ENCODE measurements around the gene CYP24A1. TPM values are rescaled to one million over a fixed set of nuclear protein-coding genes. Genes with fewer than 3 reads are reported as not detected.

CYP24A1 gene
- total and polyA plus RNA-seq, 2 of the 13 experiments (the other 11 are each of a cell fraction or from before 2014, with no cell fraction given): 9.4 to 32.7 TPM

DNA sequence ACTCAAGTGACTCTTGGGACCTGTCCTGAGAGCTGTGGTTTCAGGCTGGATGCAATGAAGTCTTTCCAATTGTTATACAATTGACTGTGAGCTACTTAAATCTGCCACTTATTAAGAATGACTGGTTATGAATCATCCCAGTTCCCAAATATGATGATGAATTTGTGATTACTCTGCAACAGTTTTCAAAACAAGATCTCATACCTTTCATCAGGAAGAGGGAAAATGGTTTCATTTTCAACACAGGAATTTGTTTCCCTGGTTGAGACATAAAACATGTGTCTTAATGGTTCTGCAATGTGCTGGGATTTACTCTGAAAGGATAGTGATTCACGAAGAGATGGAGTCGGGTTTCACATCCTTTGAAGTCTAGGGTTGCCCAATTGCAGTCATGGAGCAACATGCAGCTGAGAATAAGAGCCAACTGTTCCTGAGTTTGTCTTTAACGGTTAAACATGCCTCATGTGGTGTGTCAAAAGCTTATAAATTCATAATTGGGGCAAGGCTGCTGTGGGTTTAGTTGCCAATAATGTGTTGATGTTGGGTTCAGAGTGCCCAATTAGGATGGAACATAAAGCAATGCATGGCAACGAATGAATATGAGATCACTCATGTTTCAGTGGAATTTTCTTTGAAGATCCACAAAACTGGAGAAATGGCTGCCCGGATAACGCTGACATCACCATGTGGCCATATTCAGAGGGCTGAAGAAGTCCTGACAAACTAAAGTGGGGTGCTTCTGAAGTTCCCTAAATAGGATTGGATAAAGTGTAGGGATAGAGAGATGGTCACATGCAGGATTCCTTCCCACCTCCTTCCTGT is 41.0 kb downstream of the CYP24A1 start (continued):
- TF ChIP-seq, protein P1, sequence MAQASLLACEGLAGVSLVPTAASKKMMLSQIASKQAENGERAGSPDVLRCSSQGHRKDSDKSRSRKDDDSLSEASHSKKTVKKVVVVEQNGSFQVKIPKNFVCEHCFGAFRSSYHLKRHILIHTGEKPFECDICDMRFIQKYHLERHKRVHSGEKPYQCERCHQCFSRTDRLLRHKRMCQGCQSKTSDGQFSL (CRISPR knock-in tag; IDR thresholded peaks at IDR 0.05): no peak
- no peak for TF ChIP-seq ATRX (CRISPR knock-in tag; IDR thresholded peaks at IDR 0.05; ENCODE audit: borderline replicate concordance)
- TF ChIP-seq, protein P2, sequence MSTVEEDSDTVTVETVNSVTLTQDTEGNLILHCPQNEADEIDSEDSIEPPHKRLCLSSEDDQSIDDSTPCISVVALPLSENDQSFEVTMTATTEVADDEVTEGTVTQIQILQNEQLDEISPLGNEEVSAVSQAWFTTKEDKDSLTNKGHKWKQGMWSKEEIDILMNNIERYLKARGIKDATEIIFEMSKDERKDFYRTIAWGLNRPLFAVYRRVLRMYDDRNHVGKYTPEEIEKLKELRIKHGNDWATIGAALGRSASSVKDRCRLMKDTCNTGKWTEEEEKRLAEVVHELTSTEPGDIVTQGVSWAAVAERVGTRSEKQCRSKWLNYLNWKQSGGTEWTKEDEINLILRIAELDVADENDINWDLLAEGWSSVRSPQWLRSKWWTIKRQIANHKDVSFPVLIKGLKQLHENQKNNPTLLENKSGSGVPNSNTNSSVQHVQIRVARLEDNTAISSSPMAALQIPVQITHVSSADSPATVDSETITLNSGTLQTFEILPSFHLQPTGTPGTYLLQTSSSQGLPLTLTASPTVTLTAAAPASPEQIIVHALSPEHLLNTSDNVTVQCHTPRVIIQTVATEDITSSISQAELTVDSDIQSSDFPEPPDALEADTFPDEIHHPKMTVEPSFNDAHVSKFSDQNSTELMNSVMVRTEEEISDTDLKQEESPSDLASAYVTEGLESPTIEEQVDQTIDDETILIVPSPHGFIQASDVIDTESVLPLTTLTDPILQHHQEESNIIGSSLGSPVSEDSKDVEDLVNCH (CRISPR knock-in tag; IDR thresholded peaks at IDR 0.05): no peak
- no peak for TF ChIP-seq ZNF660 (CRISPR knock-in tag; IDR thresholded peaks at IDR 0.05; ENCODE audit: borderline replicate concordance, low read depth)
- TF ChIP-seq FOXC1 (CRISPR knock-in tag; IDR thresholded peaks at IDR 0.05; ENCODE audit: borderline replicate concordance): no peak; the same call in 1 of the 2 replicates
- peak; percentile 30; the same call in 1 of the 2 replicates for TF ChIP-seq ZNF543 (CRISPR knock-in tag; IDR thresholded peaks at IDR 0.05)
- TF ChIP-seq GMEB2 (CRISPR knock-in tag; IDR thresholded peaks at IDR 0.05; ENCODE audit: low read depth): 0 out of 2 replicates have a peak, but pooled peaks have one; percentile 38
- TF ChIP-seq DNMT1 (CRISPR knock-in tag; IDR thresholded peaks at IDR 0.05): 0 out of 2 replicates have a peak, but pooled peaks have one; percentile 41
- TF ChIP-seq U2AF1 (optimal IDR thresholded peaks at IDR 0.05; ENCODE audit: low read depth, low read length): peak; percentile 38
- TF ChIP-seq KDM5B (CRISPR knock-in tag; IDR thresholded peaks at IDR 0.05; ENCODE audit: borderline replicate concordance): no peak
- TF ChIP-seq ZFP82 (CRISPR knock-in tag; IDR thresholded peaks at IDR 0.05; ENCODE audit: borderline replicate concordance): peak; percentile 23; the same call in 1 of the 2 replicates
- TF ChIP-seq WIZ (CRISPR knock-in tag; IDR thresholded peaks at IDR 0.05): peak; percentile 44; the same call in 1 of the 2 replicates
- TF ChIP-seq EP300 (IDR thresholded peaks at IDR 0.05; ENCODE audit: low read depth in 2 of 2, low read length in 2 of 2): peak; percentile 99
- peak; percentile 97 for TF ChIP-seq EP300 (CRISPR knock-in tag; IDR thresholded peaks at IDR 0.05; ENCODE audit: borderline replicate concordance)
- peak; percentile 19; the same call in 1 of the 2 replicates for TF ChIP-seq SP5 (CRISPR knock-in tag; IDR thresholded peaks at IDR 0.05; ENCODE audit: borderline replicate concordance, low read depth)
- TF ChIP-seq SP1 (IDR thresholded peaks at IDR 0.05): no peak
- peak; percentile 52 for TF ChIP-seq SP1 (CRISPR knock-in tag; IDR thresholded peaks at IDR 0.05)
- no peak for TF ChIP-seq ZNF251 (CRISPR knock-in tag; IDR thresholded peaks at IDR 0.05)
- TF ChIP-seq, protein P3, sequence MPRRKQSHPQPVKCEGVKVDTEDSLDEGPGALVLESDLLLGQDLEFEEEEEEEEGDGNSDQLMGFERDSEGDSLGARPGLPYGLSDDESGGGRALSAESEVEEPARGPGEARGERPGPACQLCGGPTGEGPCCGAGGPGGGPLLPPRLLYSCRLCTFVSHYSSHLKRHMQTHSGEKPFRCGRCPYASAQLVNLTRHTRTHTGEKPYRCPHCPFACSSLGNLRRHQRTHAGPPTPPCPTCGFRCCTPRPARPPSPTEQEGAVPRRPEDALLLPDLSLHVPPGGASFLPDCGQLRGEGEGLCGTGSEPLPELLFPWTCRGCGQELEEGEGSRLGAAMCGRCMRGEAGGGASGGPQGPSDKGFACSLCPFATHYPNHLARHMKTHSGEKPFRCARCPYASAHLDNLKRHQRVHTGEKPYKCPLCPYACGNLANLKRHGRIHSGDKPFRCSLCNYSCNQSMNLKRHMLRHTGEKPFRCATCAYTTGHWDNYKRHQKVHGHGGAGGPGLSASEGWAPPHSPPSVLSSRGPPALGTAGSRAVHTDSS (CRISPR knock-in tag; conservative IDR thresholded peaks at IDR 0.05): 0 out of 2 replicates have a peak, but pooled peaks have one; percentile 38
- TF ChIP-seq MYC (CRISPR knock-in tag; IDR thresholded peaks at IDR 0.05; ENCODE audit: borderline replicate concordance): peak; percentile 60; the same call in 1 of the 2 replicates
- peak; percentile 99 for TF ChIP-seq ASH2L (IDR thresholded peaks at IDR 0.05; ENCODE audit: insufficient read length, low read depth, low read length)
- peak; percentile 62; the same call in 1 of the 2 replicates for TF ChIP-seq MIER2 (CRISPR knock-in tag; IDR thresholded peaks at IDR 0.05)
- no peak for TF ChIP-seq FOXA1 (IDR thresholded peaks at IDR 0.05)
- peak; percentile 88 for TF ChIP-seq FOXA1 (CRISPR knock-in tag; IDR thresholded peaks at IDR 0.05)
